HCT116 (cell line): ENCODE data around the gene CACNA1E. TPM values are rescaled to one million over a fixed set of nuclear protein-coding genes. Genes with fewer than 3 reads are reported as not detected.

Source experiments
- ATAC-seq: fragments of 200-7000 bp; cut with Tn5 transposase; 2 replicates; pipeline ENCODE4 v1.9.1; 2020; ENCODE audit warnings: mild to moderate bottlenecking, moderate library complexity
- BruUV-seq: library from RNA; stranded (reverse); fragments of 400-500 nt; replicated peaks from 2 replicates; lab custom pipeline; 2021; lab: Mats Ljungman, UMichigan
- CTCF ChIA-PET: fragments of 300-600 bp; sonication (Branson Sonifier 250); formaldehyde crosslinking; loops from one replicate; lab custom pipeline; 2021; ENCODE audit warnings: antibody characterized with exemption; lab: Charles Lee
- POLR2A ChIA-PET: fragments of 300-600, 350-600 bp; sonication (Branson Sonifier 250); formaldehyde crosslinking; loops from one replicate; lab custom pipeline; 2021; ENCODE audit warnings: antibody characterized with exemption; lab: Charles Lee
- RAD21 ChIA-PET, 2 experiments: fragments of 300-600 bp; sonication (Branson Sonifier 250); formaldehyde crosslinking; loops; one replicate each; lab custom pipeline; 2023; ENCODE audit warnings: low total read pairs in 2 of 2; ENCODE audit not compliant: uncharacterized antibody in 2 of 2, unreplicated experiment in 2 of 2, low non-redundant PET in 1 of 2; lab: Charles Lee
- DNase-seq: peaks from one replicate; pipeline ENCODE4 v3.0.0-alpha.2; 2010; ENCODE audit warnings: low read depth, low spot score
- H2AFZ ChIP-seq: fragments of 200-600 bp; shearing (Covaris generic), sonication (generic); 2 replicates; pipeline ENCODE4 v1.6.1; 2017; ENCODE audit warnings: low read depth, mixed run types, mixed read lengths, antibody characterized with exemption, low read length; ENCODE audit not compliant: poor library complexity, severe bottlenecking
- H3K27ac ChIP-seq: 2 replicates; pipeline ENCODE4 v1.5.1; 2012; ENCODE audit warnings: low read depth, low read length
- H3K27me3 ChIP-seq: fragments of 200-600 bp; sonication (generic); 2 replicates; pipeline ENCODE4 v1.6.1; 2016; ENCODE audit warnings: mixed run types, low read length, mixed read lengths; ENCODE audit not compliant: insufficient read depth
- H3K36me3 ChIP-seq, 2 experiments: fragments of 200-500 bp in 1 of 2; fragments of 200-600 bp in 1 of 2; sonication (Bioruptor generic) in 1 of 2; sonication (generic) in 1 of 2; 2 replicates each; pipeline versions ENCODE4 v1.5.1 to v1.6.1; 2014 to 2016; ENCODE audit warnings: low read length in 2 of 2, inconsistent platforms in 1 of 2, mixed read lengths in 1 of 2, mixed run types in 1 of 2; ENCODE audit not compliant: insufficient read depth in 2 of 2, control insufficient read depth in 1 of 2
- H3K4me1 ChIP-seq, 2 experiments: fragments of 200-600 bp in 1 of 2; sonication (generic) in 1 of 2; 2 replicates each; pipeline versions ENCODE4 v1.5.1 to v1.6.1; 2012 to 2017; ENCODE audit warnings: low read length in 2 of 2, inconsistent platforms in 1 of 2, mild to moderate bottlenecking in 1 of 2, mixed read lengths in 1 of 2, mixed run types in 1 of 2, moderate library complexity in 1 of 2; ENCODE audit not compliant: insufficient read depth in 2 of 2, control insufficient read depth in 1 of 2
- H3K4me2 ChIP-seq: fragments of 200-600 bp; sonication (generic); 2 replicates; pipeline ENCODE4 v1.6.1; 2017; ENCODE audit warnings: mixed run types, low read length, mixed read lengths
- H3K4me3 ChIP-seq, 2 experiments: fragments of 200-600 bp in 1 of 2; sonication (generic) in 1 of 2; replicated peaks in 1 of 2; 2 replicates each; pipeline ENCODE4 v1.5.1; 2011 to 2016; ENCODE audit warnings: low read length in 2 of 2, control low read depth in 1 of 2, low read depth in 1 of 2, mild to moderate bottlenecking in 1 of 2, mixed read lengths in 1 of 2, mixed run types in 1 of 2
- H3K79me2 ChIP-seq: fragments of 200-600 bp; sonication (generic); 2 replicates; pipeline ENCODE4 v1.6.1; 2017; ENCODE audit warnings: mild to moderate bottlenecking, mixed run types, low read length, moderate library complexity, mixed read lengths; ENCODE audit not compliant: insufficient read depth
- H3K9ac ChIP-seq: fragments of 200-600 bp; sonication (generic); 2 replicates; pipeline ENCODE4 v1.6.1; 2016; ENCODE audit warnings: low read length, mixed read lengths
- H3K9me2 ChIP-seq: fragments of 200-600 bp; sonication (generic), shearing (Covaris generic); 2 replicates; pipeline ENCODE4 v1.6.1; 2017; ENCODE audit warnings: mixed run types, mild to moderate bottlenecking, moderate library complexity; ENCODE audit not compliant: insufficient read depth
- H3K9me3 ChIP-seq, 2 experiments: fragments of 200-500 bp in 1 of 2; fragments of 200-600 bp in 1 of 2; sonication (Bioruptor generic) in 1 of 2; sonication (generic) in 1 of 2; 2 replicates each; pipeline ENCODE4 v1.6.1; 2014 to 2017; ENCODE audit warnings: low read length in 2 of 2, mixed read lengths in 2 of 2, inconsistent platforms in 1 of 2, low read depth in 1 of 2, mild to moderate bottlenecking in 1 of 2, mixed run types in 1 of 2, moderate library complexity in 1 of 2; ENCODE audit not compliant: control insufficient read depth in 1 of 2, insufficient read depth in 1 of 2
- H4K20me1 ChIP-seq: fragments of 200-600 bp; sonication (generic), shearing (Covaris generic); 2 replicates; pipeline ENCODE4 v1.6.1; 2017; ENCODE audit warnings: mixed run types, mild to moderate bottlenecking, moderate library complexity; ENCODE audit not compliant: insufficient read depth
- CBX3 ChIP-seq: IDR thresholded peaks from 2 replicates; pipeline ENCODE4 v1.6.1; 2012; ENCODE audit warnings: low read depth
- CEBPB ChIP-seq: IDR thresholded peaks from 2 replicates; pipeline ENCODE4 v1.6.1; 2012; ENCODE audit warnings: low read depth
- EGR1 ChIP-seq: IDR thresholded peaks from 2 replicates; pipeline ENCODE4 v1.6.1; 2012; ENCODE audit warnings: low read depth
- ELF1 ChIP-seq: IDR thresholded peaks from 2 replicates; pipeline ENCODE4 v1.6.1; 2012; ENCODE audit warnings: low read depth, borderline replicate concordance
- EZH2 ChIP-seq: fragments of 200-600 bp; sonication (generic); IDR thresholded peaks from 2 replicates; pipeline ENCODE4 v1.6.1; 2017; ENCODE audit warnings: antibody characterized with exemption, mixed run types
- EZH2phosphoT487 ChIP-seq: fragments of 200-600 bp; IDR thresholded peaks from 2 replicates; pipeline ENCODE4 v1.6.1; 2018; ENCODE audit warnings: antibody characterized with exemption, borderline replicate concordance
- FOSL1 ChIP-seq: IDR thresholded peaks from 2 replicates; pipeline ENCODE4 v1.6.1; 2012; ENCODE audit warnings: low read depth
- JUND ChIP-seq: IDR thresholded peaks from 2 replicates; pipeline ENCODE4 v1.6.1; 2012
- POLR2A ChIP-seq: IDR thresholded peaks from 2 replicates; pipeline ENCODE4 v1.7.0; 2011; ENCODE audit warnings: borderline replicate concordance; ENCODE audit not compliant: insufficient read depth, insufficient read length; ENCODE audit errors: extremely low read depth
- POLR2AphosphoS5 ChIP-seq: IDR thresholded peaks from 2 replicates; pipeline ENCODE4 v1.6.1; 2011; ENCODE audit warnings: mild to moderate bottlenecking, low read depth, low read length, moderate library complexity
- RAD21 ChIP-seq: IDR thresholded peaks from 2 replicates; pipeline ENCODE4 v1.6.1; 2012; ENCODE audit warnings: low read depth, mild to moderate bottlenecking
- SIN3A ChIP-seq: IDR thresholded peaks from 2 replicates; pipeline ENCODE4 v1.6.1; 2012; ENCODE audit warnings: low read depth
- SP1 ChIP-seq: IDR thresholded peaks from 2 replicates; pipeline ENCODE4 v1.6.1; 2012; ENCODE audit warnings: low read depth
- SRF ChIP-seq: IDR thresholded peaks from 2 replicates; pipeline ENCODE4 v1.6.1; 2012; ENCODE audit warnings: low read depth
- TCF7L2 ChIP-seq: IDR thresholded peaks from 2 replicates; pipeline ENCODE4 v1.7.0; 2011; ENCODE audit warnings: borderline replicate concordance, inconsistent platforms; ENCODE audit not compliant: insufficient read depth, insufficient read length; ENCODE audit errors: extremely low read depth
- intact Hi-C: fragments of 100-400 bp; cut with micrococcal nuclease; formaldehyde crosslinking; loops from 2 replicates; pipeline ENCODE4 v1.10.0; 2022
- total RNA-seq: library from RNA; stranded (reverse); gene quantifications from one replicate; pipeline ENCODE4 v1.2.1, GENCODE V29; 2021; ENCODE audit not compliant: unreplicated experiment
- TF ChIP-seq, protein P1 (sequence below), 3 experiments: fragments of 200-600 bp in 1 of 3; sonication (generic) in 1 of 3; IDR thresholded peaks in 2 of 3; conservative IDR thresholded peaks in 1 of 3; 2 replicates each; pipeline ENCODE4 v1.5.1; 2012 to 2017; ENCODE audit warnings: low read depth in 2 of 3, low read length in 2 of 3, antibody characterized with exemption in 1 of 3, borderline replicate concordance in 1 of 3, control low read depth in 1 of 3, mild to moderate bottlenecking in 1 of 3, mixed read lengths in 1 of 3, mixed run types in 1 of 3, moderate library complexity in 1 of 3; ENCODE audit not compliant: insufficient read depth in 1 of 3
- TF ChIP-seq, protein P2 (sequence below): IDR thresholded peaks from 2 replicates; pipeline ENCODE4 v1.6.1; 2012
- TF ChIP-seq, protein P3 (sequence below): IDR thresholded peaks from 2 replicates; pipeline ENCODE4 v1.6.1; 2012
- TF ChIP-seq, protein P4 (sequence below): IDR thresholded peaks from 2 replicates; pipeline ENCODE4 v1.6.1; 2011; ENCODE audit warnings: mild to moderate bottlenecking, low read length, moderate library complexity; ENCODE audit not compliant: insufficient replicate concordance; ENCODE audit errors: extremely low read depth

Gene CACNA1E
- total RNA-seq, 1 experiment from 2014 or later = 0.02 TPM

DNA sequence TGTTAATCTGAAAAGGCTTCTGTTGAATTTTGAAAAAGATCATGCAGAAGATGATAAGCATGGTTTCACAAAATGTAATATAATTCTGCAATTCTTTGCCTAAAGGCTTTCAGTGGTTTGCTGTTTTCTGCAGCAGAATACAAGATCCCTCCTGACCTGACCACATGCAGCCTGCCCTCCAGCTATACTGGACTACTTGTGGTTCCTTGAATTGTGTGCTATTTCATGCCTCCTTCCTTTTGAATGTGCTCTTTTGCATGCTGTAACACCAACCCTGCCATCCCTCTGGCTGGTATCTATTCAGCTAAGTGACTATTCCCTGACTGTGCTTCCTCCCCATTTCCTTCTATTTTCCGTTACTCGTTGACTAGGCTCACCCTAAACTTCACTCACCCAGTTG is 55.5 kb downstream of the CACNA1E start (continued):
- TF ChIP-seq, protein P1, sequence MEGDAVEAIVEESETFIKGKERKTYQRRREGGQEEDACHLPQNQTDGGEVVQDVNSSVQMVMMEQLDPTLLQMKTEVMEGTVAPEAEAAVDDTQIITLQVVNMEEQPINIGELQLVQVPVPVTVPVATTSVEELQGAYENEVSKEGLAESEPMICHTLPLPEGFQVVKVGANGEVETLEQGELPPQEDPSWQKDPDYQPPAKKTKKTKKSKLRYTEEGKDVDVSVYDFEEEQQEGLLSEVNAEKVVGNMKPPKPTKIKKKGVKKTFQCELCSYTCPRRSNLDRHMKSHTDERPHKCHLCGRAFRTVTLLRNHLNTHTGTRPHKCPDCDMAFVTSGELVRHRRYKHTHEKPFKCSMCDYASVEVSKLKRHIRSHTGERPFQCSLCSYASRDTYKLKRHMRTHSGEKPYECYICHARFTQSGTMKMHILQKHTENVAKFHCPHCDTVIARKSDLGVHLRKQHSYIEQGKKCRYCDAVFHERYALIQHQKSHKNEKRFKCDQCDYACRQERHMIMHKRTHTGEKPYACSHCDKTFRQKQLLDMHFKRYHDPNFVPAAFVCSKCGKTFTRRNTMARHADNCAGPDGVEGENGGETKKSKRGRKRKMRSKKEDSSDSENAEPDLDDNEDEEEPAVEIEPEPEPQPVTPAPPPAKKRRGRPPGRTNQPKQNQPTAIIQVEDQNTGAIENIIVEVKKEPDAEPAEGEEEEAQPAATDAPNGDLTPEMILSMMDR (IDR thresholded peaks at IDR 0.05 in 2 of 3, conservative IDR thresholded peaks at IDR 0.05 in 1 of 3; ENCODE audit: borderline replicate concordance in 1 of 3, insufficient read depth in 1 of 3, low read depth in 2 of 3, low read length in 2 of 3) = no peak
- TF ChIP-seq EZH2 (no peak), TCF7L2 (no peak), SIN3A (no peak), FOSL1 (no peak), SP1 (no peak), EZH2phosphoT487 (no peak), SRF (no peak), RAD21 (no peak)
- TF ChIP-seq, protein P2, sequence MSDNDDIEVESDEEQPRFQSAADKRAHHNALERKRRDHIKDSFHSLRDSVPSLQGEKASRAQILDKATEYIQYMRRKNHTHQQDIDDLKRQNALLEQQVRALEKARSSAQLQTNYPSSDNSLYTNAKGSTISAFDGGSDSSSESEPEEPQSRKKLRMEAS = no peak
- TF ChIP-seq, all 23 proteins: peak for 0

GRCh38 chr1:181541458-181541857 is 58.1 kb downstream of the CACNA1E start:
- Histone ChIP-seq H3K9me2 (no peaks in the 10 kb centered on the region), H3K36me3 (no peaks in the 10 kb centered on the region), H3K79me2 (no peaks in the 10 kb centered on the region), H3K4me2 (no peak overlapping the region), H4K20me1 (no peaks in the 10 kb centered on the region), H2AFZ (no peak overlapping the region), H3K4me1 (no peaks in the 10 kb centered on the region), H3K27ac (no peak overlapping the region), H3K4me3 (no peak overlapping the region), H3K9me3 (no peaks in the 10 kb centered on the region), H3K9ac (no peak overlapping the region), H3K27me3 (peaks cover 72% of the 10 kb centered on the region)
- no TSS peak for BruUV-seq
- ATAC-seq (no peak), DNase-seq (no peak)
- ChIA-PET CTCF (no interaction called here), RAD21 (no interaction called here), POLR2A (no interaction called here)
- intact Hi-C loops = no loop called here
- TF ChIP-seq TCF7L2 (no peak), EZH2 (no peak), CBX3 (no peak), SRF (no peak), EZH2phosphoT487 (no peak), JUND (no peak), RAD21 (no peak), EGR1 (no peak), FOSL1 (no peak), CEBPB (no peak), POLR2A (no peak), ELF1 (no peak), POLR2AphosphoS5 (no peak)
- TF ChIP-seq, protein P3, sequence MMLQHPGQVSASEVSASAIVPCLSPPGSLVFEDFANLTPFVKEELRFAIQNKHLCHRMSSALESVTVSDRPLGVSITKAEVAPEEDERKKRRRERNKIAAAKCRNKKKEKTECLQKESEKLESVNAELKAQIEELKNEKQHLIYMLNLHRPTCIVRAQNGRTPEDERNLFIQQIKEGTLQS = no peak
- TF ChIP-seq, protein P2 = no peak
- TF ChIP-seq, protein P1 (IDR thresholded peaks at IDR 0.05 in 2 of 3, conservative IDR thresholded peaks at IDR 0.05 in 1 of 3; ENCODE audit: borderline replicate concordance in 1 of 3, insufficient read depth in 1 of 3, low read depth in 2 of 3, low read length in 2 of 3) = no peak
- TF ChIP-seq, protein P4, sequence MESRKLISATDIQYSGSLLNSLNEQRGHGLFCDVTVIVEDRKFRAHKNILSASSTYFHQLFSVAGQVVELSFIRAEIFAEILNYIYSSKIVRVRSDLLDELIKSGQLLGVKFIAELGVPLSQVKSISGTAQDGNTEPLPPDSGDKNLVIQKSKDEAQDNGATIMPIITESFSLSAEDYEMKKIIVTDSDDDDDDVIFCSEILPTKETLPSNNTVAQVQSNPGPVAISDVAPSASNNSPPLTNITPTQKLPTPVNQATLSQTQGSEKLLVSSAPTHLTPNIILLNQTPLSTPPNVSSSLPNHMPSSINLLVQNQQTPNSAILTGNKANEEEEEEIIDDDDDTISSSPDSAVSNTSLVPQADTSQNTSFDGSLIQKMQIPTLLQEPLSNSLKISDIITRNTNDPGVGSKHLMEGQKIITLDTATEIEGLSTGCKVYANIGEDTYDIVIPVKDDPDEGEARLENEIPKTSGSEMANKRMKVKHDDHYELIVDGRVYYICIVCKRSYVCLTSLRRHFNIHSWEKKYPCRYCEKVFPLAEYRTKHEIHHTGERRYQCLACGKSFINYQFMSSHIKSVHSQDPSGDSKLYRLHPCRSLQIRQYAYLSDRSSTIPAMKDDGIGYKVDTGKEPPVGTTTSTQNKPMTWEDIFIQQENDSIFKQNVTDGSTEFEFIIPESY = no peak
